GM13977 (cell line): ENCODE measurements around the gene WNK2.

ENCODE experiments used
- DNase-seq: peaks from one replicate; pipeline ENCODE4 v3.0.0; 2012; ENCODE audit warnings: low spot score
- in situ Hi-C: fragments of 300-500 bp; cut with MboI; formaldehyde crosslinking; loops from one replicate; pipeline ENCODE4 v1.12.0; 2022; ENCODE audit warnings: low sequenced_read_pairs, low pct_unique_long_range_greater_than_20kb, mixed read lengths, inconsistent platforms; ENCODE audit not compliant: unreplicated experiment
- TF ChIP-seq, protein P1 (sequence below): IDR thresholded peaks from 2 replicates; pipeline ENCODE4 v1.5.1; 2012; ENCODE audit warnings: mild to moderate bottlenecking, control low read depth; ENCODE audit not compliant: insufficient read depth; ENCODE audit errors: extremely low read depth, missing control alignments

WNK2 gene

DNA sequence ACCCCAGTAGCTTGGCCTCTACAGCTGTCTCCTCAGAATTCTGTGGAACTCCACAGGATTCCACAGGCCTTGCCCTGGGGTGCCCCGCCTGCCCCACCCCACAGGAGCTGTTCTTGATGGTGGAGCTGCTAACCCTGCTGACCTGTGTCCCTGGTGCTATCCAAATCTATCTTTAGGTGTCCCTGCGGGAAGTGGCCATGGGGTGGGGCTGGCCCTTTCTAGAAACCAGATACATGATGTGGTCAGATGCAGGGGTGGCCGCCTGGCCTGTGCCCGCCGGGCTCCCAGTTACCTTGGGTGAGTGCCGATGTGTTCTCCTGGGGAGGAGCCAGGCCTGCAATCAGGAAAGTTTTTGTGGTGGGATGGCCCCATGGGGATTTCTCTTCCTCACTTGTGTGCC lies 34.2 kb downstream of the WNK2 start:
- no peak for DNase-seq
- in situ Hi-C loops: no loop called here
- TF ChIP-seq, protein P1, sequence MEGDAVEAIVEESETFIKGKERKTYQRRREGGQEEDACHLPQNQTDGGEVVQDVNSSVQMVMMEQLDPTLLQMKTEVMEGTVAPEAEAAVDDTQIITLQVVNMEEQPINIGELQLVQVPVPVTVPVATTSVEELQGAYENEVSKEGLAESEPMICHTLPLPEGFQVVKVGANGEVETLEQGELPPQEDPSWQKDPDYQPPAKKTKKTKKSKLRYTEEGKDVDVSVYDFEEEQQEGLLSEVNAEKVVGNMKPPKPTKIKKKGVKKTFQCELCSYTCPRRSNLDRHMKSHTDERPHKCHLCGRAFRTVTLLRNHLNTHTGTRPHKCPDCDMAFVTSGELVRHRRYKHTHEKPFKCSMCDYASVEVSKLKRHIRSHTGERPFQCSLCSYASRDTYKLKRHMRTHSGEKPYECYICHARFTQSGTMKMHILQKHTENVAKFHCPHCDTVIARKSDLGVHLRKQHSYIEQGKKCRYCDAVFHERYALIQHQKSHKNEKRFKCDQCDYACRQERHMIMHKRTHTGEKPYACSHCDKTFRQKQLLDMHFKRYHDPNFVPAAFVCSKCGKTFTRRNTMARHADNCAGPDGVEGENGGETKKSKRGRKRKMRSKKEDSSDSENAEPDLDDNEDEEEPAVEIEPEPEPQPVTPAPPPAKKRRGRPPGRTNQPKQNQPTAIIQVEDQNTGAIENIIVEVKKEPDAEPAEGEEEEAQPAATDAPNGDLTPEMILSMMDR: no peak

DNA sequence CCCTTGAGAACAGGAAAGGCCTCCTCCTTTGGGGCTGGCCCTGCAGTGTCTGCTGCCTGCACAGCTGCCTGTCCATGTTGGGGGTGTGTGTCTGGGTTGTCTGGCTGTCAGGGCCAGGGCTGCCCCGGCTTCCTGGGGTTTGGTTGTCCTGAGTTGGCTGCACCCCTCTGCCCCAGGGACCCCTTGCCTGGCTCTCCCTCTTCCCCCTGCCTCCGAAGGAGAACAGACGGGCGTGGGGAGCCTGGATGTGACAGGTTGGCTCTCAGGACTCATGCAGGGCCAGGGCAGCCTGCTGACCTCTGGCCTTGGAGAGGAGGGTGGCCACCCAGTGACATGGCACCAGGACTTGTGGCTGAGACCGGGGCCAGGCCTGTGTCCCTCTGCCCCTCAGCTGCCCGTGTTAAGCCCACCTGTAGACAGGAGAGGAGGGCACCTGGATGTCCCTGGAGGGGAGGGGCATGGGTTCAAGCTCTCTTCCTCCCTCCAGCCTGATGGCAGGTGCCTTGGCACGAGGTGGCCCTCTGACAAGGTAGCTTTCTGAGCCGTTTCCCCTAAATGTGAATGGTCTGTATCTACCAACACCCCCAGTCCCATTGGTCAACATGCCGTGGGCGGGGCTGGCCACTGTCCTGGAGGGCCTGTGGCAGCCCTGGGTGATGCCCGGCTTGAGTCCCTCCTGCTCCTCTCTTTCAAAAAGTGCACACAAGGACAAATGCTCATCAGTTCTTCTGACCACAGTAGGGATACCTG lies 34.9 kb downstream of the WNK2 start:
- in situ Hi-C loops: no loop called here
- TF ChIP-seq, protein P1: no peak
- no peak for DNase-seq

DNA sequence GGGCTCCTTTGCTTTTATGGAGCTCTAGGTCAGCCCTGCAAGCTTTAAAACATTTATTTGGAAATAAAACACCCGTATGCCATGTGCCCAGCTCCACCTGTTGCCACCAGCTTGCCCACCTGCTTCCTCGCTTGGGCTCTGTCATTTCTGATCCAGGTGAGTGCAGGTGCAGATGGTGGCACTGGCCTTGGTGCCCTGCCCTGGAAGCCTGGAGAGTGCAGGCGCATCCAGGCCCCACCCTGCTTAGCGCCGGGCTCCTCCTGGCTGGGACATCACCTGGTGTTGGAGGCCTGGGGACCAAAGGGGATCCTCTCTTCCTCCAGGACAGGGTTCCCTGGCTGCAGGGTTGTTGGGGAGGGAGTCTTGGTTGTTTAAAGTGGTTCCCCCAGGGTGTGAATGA lies 35.8 kb downstream of the WNK2 start:
- TF ChIP-seq, protein P1: no peak
- no peak for DNase-seq
- in situ Hi-C loops: no loop called here

DNA sequence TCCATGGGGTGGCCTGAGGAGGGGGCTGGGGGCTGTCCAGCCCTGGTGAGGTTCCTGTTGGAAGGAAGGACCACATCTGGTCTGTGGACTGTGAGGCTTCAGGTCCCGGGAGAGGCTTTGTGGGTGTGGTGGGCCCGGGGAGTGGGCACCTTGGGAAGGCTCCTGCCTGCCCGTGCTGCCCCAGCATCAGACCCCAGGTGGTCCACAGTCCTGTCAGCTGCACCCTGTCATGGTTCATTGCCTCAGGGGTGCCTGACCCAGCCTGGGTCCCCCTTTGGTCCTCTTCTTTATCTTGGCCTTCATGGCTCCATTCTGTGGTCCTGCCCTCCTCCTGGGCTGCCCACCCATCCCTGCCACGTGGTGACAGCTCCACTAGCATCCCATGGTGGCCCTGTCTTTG lies 36.7 kb downstream of the WNK2 start:
- in situ Hi-C loops: no loop called here
- TF ChIP-seq, protein P1: no peak
- no peak for DNase-seq

DNA sequence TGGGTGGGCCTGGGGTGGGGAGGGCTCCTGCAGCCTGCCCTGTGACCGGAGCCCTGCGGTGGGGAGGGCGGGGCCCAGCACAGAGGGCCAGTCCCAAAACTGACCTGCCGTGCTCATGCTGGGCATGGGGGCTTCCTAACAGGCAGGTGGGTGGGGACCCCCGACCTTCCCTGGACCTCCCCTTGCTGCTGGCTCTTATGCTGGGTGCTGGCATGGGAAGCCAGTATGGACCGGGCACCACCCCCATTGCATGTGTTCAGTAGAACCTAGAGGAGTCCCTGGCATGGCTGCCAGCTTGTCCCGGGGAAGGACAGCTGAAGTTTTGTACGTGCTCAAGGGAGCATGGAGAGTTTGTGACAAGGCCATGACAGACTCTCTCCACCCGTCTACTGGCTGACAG lies 37.1 kb downstream of the WNK2 start:
- DNase-seq: no peak
- TF ChIP-seq, protein P1: no peak
- in situ Hi-C loops: no loop called here

DNA sequence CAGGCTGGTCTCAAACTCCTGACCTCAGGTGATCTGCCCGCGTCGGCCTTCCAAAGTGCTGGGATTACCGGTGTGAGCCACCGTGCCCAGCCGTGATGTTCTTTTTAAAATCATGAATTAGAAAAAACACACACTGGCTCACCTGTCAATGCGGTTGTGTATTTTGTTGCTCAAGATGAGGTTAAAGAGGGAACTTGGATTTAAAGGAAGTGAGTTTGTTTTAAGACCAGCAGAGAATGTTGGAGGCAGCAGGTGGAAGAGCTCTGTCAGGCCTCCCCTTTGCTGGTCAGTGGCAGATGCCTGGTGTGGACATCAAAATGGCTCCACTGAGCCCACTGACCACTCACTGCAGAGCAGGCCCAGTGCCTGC lies 38.9 kb downstream of the WNK2 start:
- DNase-seq: no peak
- TF ChIP-seq, protein P1: no peak
- in situ Hi-C loops: no loop called here
